Coronary artery (tissue), 2 donors: Measurements from ENCODE around the gene PTPRD.

Experiments
- DNase-seq: peaks from one replicate; pipeline ENCODE4 v3.0.0-alpha.2; 2017; ENCODE audit warnings: low spot score
- H3K27ac ChIP-seq, 2 donors: fragments of 200-600 bp; sonication (generic); one replicate each; pipeline ENCODE4 v1.5.1; 2016 to 2019
- H3K4me3 ChIP-seq: fragments of 200-600 bp; sonication (generic); 2 replicates; pipeline ENCODE4 v1.5.1; 2016; ENCODE audit warnings: mild to moderate bottlenecking, moderate library complexity
- TF ChIP-seq, protein P1 (sequence below): fragments of 200-600 bp; sonication (generic); IDR thresholded peaks from one replicate; pipeline ENCODE4 v1.5.1; 2019; ENCODE audit warnings: antibody characterized with exemption

PTPRD gene

DNA sequence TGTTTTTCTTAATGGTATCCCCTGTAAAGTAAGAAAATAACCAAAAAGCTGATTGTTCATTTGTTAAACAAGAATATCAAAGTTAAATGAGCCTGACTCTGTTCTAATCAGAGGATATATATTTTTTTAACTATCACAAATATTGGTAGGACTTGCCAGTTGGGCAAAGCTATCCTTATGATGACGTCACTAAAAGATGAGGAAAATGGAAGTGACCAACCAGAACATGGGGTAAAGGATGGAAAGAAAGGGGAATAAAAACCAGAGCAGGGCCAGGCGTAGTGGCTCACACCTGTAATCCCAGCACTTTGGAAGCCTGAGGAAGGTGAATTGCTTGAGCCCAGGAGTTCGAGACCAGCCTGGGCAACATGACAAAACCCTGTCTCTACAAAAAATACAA, 2001.6 kb downstream of the PTPRD start:
- TF ChIP-seq, protein P1, sequence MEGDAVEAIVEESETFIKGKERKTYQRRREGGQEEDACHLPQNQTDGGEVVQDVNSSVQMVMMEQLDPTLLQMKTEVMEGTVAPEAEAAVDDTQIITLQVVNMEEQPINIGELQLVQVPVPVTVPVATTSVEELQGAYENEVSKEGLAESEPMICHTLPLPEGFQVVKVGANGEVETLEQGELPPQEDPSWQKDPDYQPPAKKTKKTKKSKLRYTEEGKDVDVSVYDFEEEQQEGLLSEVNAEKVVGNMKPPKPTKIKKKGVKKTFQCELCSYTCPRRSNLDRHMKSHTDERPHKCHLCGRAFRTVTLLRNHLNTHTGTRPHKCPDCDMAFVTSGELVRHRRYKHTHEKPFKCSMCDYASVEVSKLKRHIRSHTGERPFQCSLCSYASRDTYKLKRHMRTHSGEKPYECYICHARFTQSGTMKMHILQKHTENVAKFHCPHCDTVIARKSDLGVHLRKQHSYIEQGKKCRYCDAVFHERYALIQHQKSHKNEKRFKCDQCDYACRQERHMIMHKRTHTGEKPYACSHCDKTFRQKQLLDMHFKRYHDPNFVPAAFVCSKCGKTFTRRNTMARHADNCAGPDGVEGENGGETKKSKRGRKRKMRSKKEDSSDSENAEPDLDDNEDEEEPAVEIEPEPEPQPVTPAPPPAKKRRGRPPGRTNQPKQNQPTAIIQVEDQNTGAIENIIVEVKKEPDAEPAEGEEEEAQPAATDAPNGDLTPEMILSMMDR = no peak
- no peak for DNase-seq
- Histone ChIP-seq H3K4me3 (no peak overlapping the region), H3K27ac (no peak overlapping the region)

GRCh38 chr9:8610256-8610655, 2002.5 kb downstream of the PTPRD start:
- H3K27ac ChIP-seq = no peak overlapping the region
- TF ChIP-seq, protein P1 = no peak
- H3K4me3 ChIP-seq = no peak overlapping the region
- DNase-seq = no peak

- TF ChIP-seq, protein P1 = no peak
- DNase-seq = no peak
- Histone ChIP-seq H3K4me3 (no peak overlapping the region), H3K27ac (no peak overlapping the region)
Measured at GRCh38 chr9:8605096-8605495, 2007.7 kb downstream of the PTPRD start.

- DNase-seq = no peak
- H3K4me3 ChIP-seq = no peak overlapping the region
- TF ChIP-seq, protein P1 = no peak
- H3K27ac ChIP-seq = no peak overlapping the region
Measured at GRCh38 chr9:8604201-8604600, 2008.6 kb downstream of the PTPRD start.

GRCh38 chr9:8600914-8601680, 2011.7 kb downstream of the PTPRD start:
- TF ChIP-seq, protein P1 = no peak
- DNase-seq = no peak
- no peak overlapping the region for H3K4me3 ChIP-seq
- no peak overlapping the region for H3K27ac ChIP-seq

DNA sequence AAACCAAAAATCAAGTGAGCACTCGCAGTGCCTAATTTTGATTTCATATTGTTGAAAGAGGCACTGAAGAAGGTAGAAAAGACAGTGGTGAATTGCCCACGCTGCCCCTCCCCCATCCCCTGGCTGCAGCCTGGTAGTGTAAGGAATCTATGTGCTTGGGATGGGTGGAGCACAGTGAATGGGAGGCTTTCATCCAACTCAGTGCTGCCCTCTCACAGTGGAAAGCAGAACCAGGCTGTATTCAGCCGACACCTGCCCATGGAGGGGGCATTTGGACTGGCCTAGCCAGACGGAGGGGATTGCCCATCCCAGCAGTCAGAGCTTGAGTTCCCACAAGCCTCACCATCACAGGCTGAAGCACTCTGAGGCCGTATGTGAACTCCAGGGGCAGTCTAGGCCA, 2012.9 kb downstream of the PTPRD start:
- TF ChIP-seq, protein P1 = no peak
- no peak overlapping the region for H3K4me3 ChIP-seq
- H3K27ac ChIP-seq = no peak overlapping the region
- DNase-seq = no peak

DNA sequence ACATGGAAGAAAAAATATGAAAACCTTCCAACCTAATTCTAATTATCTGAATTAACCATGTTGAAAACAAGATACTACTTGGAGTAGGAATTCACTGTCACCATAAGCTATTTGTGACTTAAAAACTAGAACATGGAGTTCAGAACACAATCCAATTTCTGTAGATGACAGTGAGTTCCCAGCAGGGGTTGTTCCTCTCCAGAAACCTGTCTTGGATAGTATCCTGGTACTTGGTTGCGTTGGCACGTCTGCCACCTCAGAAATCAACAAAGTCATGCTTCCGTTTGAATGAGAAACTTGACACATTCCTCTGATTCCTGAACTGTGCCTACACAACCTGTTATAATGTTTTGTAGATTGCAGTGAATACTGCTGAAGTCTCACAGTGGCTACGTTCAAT, 2023.3 kb downstream of the PTPRD start:
- Histone ChIP-seq H3K4me3 (no peak overlapping the region), H3K27ac (no peak overlapping the region)
- TF ChIP-seq, protein P1 = no peak
- DNase-seq = no peak
